ENCODE data around the gene EHD1. TPM values are rescaled to one million over a fixed set of nuclear protein-coding genes. Genes with fewer than 3 reads are reported as not detected.
"Not testable (repeated sequence)": the region's sequence is repeated elsewhere in the genome, so short reads cannot be mapped to it uniquely, and the experiment has no call there.

The EHD1 gene
- total RNA-seq, 1 experiment from 2014 or later: 73.5 TPM

DNA sequence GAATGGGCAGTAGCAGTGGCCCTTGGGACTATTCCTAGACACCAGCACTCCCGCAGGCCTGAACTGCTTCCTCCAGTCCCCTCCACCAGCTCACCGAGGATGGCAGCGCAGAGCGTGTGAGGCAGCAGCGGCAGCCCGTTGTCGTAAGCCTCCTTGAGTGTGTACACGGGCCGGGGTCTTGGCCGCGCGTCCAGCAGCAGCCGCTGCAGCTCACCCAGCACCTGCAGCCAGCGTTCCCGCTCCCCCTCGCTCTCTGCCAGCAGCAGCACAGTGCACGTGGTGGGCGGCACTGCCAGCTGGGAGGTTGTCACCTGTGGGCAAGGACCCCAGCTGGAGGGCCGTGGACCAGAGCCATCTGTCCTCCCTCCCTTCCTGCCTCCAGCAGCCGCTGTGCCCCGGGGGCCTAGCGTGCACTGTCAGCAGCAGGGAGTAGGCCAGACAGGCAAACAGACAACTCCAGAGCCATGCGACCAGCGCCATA lies 47.0 kb downstream of the EHD1 start:
- no peak for DNase-seq (ENCODE audit: low read depth)

- DNase-seq (ENCODE audit: low read depth): no peak
These were observed 48.7 kb downstream of the EHD1 start for GRCh38 chr11:64829536-64830251.

- DNase-seq (ENCODE audit: low read depth): no peak
These were observed 51.0 kb downstream of the EHD1 start for GRCh38 chr11:64827451-64827839.

DNA sequence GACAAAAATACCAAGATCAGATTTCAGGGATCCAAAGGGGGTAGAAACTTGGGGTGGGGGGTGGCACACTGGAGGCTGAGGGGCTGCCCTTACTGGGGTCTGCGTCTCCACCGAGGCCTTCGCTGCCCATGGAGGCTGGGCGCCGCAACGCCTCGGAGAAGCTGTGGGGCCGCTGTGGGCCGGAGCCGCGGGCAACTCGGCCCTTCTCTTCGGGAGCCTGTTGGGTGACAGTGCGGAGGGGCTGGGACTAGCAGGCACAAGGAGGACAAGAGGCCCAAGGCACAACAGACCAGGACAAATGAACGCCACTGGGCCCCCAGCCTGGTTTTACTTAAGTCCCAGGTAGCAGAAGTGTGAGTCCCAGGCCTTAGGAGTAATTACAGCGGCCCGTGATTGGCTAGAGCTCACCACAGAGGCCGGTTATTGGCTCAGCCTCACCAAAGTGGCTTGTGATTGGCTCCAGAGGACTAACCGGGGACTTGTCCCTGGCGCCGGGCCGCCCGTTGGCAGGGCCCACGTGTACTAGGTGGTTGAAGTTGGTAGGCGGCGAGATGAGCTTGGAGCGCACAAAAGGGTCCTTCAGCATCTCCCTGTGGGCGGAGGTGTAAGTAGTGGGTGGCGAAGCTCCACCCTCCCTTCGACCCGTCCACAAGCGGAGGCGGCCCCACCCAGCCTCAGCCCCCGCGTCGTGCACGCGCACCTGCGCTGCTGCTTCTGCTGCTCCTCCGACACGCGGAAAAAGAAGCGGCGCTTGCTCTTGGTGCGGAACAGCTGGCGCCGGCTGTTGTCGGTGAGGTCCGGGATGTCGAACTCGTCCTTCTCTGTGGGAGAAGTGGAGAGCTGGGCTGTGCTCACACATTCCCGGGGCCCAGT lies 51.6 kb downstream of the EHD1 start:
- no peak for DNase-seq (ENCODE audit: low read depth)

- no peak for DNase-seq (ENCODE audit: low read depth)
These were observed 52.4 kb downstream of the EHD1 start for GRCh38 chr11:64826062-64826461.

- no peak for DNase-seq (ENCODE audit: low read depth)
These were observed 54.8 kb downstream of the EHD1 start for GRCh38 chr11:64823568-64824119.

- DNase-seq (ENCODE audit: low read depth): no peak
These were observed 60.9 kb downstream of the EHD1 start for GRCh38 chr11:64817476-64817875.

- not testable (repeated sequence) for DNase-seq (ENCODE audit: low read depth)
These were observed 63.0 kb downstream of the EHD1 start for GRCh38 chr11:64815433-64815832.

- no peak for DNase-seq (ENCODE audit: low read depth)
These were observed 63.7 kb downstream of the EHD1 start for GRCh38 chr11:64814712-64815187.

- no peak for DNase-seq (ENCODE audit: low read depth)
These were observed 64.6 kb downstream of the EHD1 start for GRCh38 chr11:64813826-64814225.

DNA sequence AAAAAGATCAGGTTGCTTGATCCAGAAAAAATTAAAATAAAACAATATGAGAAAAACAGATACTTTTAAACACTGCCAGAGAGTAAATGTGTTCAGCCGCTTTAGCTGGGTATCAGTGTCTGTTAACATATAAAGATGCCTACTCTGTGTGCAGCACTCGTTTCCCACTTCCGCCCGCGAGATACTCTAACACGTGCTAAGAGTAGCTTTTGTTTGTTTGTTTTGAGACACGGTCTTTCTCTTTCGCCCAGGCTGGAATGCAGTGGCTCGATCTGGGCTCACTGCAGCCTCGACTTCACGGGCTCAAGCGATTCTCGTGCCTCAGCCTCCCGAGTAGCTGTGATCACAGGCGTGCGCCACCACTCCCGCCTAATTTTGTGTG lies 67.5 kb downstream of the EHD1 start:
- DNase-seq (ENCODE audit: low read depth): no peak

- DNase-seq (ENCODE audit: low read depth): peak; percentile 92
These were observed 68.0 kb downstream of the EHD1 start, which contains the start of gene MEN1 for GRCh38 chr11:64810271-64810890. Gene MEN1 (minus strand): TSS chr11:64810551. CDS start chr11:64810109, 442 bp downstream.

- no peak for DNase-seq (ENCODE audit: low read depth)
These were observed 68.6 kb downstream of the EHD1 start for GRCh38 chr11:64809781-64810241.

- DNase-seq (ENCODE audit: low read depth): no peak
These were observed 72.9 kb downstream of the EHD1 start for GRCh38 chr11:64805481-64805880.

DNA sequence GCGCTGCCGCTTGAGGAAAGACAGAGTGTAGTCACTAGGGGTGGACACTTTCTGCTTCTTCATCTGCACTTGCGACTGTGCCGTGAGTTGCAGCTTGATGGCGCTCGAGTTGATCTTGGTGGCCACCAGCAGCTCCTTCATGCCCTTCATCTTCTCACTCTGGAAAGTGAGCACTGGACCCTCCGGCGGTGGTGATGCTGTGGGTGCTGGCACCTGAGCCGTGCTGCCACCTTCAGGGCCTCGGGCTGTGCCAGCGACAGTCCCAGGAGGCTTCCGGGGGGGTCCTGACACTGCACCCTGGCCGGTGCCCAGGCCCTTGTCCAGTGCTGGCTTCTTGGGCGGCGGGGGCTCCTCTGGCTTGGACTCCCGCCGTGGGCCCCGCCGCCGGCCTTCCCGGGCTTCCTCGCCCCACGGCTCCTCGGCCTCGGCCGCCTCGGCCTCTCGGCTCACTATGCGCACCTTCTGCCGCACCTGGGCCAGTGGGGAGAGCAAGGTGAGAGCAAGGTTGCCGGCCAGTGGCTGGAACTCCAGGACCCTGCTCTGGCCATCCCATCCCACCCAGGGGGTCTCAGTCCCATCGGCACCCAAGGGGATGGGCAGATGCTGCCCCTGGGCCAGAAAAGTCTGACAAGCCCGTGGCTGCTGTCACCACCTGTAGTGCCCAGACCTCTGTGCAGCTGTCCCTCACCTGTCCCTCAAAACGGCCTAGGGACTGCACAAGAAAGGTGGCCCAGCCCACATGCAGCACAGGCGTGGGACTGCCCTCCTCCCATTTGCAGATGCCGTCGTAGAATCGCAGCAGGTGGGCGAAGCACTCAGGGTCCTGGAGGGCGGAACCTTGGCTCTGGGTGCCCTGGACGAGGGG lies 73.8 kb downstream of the EHD1 start:
- DNase-seq (ENCODE audit: low read depth): no peak

DNA sequence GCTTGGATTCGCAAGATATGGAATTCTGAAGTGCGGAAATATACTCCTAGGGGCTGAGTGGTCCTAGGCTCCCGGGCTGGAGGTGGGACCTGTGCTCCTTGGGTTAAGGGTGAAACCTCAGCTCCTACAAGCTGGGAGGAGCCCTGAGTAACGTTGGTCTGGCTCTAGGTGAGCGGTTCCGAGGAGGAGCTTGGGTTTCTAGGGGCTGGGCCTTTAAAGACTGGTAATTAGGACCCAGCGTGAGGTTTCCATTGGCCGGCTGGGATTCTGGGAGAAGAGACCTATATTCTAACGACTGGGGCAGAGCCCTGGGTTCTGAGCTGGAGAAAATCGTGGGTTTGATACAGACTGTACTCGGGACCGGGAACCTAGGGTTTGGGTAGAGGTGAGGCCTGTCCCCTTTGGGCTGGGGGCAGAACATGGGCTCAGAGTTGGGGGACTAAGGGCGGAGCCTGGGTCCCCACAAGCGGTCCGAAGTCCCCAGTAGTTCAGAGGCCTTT lies 74.5 kb downstream of the EHD1 start:
- no peak for DNase-seq (ENCODE audit: low read depth)

DNA sequence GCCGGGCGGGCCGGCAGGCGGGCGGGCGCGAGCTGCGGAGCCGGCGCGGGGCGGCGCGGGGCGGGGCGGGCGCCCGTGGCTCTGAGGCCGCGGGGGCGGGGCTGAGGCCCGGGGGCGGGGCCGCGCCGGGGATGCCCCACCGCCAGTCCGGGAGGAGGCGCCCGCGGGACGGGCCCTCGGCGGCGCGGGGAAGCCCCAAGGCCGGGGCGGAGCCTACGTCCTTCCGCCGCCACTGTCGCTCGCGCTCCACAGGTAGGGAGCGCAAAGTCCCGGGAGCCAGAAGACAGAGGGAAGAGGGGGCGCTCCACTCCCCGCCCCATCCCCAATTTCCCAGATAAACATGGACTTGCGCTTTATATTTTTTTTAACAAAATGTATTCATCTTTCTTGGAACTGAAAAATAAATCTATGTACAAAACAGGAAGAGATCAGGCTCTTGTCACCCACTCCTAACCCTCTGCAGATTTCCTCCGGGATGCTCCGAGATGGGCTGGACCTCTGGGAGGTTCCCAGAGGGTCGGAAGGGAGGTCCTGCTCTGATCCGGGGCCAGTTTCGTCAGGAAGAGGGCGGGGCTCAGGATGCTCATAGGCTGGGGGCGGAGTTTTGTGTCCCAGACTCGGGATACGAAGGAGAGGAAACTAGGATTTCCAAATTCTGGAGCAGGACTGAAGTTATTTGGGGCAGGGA lies 75.1 kb downstream of the EHD1 start, which contains the start of gene MAP4K2:
Gene MAP4K2 (minus strand): TSS at position 57 of the 688 bp plus-strand sequence. CDS start 65 bp downstream, outside the sequence.
- peak; percentile 80 for DNase-seq (ENCODE audit: low read depth)

DNA sequence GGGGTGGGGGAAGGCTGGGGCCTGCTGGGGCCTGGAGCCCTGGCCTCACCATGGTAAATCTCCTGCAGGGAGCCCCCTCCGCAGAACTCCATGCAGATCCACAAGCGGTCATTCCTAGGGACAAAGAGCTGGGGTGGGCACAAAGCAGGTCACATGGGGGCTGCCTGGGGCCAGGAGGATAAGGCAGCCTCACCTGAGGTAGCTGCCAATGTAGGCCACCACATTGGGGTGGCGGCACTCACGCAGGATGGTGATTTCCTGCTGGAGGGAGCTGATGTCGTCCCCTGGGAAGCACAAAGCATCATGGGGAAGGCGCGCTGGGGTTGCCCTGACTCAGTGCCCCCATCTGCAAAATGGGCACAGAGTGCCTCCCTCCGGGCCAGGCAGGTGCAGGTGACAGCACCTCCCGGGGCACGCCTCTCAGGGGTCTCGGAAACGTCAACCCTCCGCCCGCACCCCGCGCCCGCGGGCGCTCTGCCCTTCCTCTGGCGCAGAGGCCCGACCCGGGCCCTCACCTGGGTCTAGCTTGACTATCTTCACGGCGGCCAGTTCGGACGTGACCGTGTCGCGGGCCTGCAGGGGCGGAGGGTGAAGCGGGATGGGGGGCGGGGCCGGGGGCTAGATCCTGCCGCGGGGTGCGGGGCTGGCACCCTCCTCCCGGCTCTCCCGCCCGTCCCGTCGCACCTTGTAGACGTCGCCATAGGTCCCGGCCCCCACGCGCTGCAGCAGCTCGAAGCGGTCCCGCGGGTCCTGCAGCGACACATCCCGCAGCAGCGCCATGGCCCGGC lies 75.9 kb downstream of the EHD1 start:
- DNase-seq (ENCODE audit: low read depth): no peak

Data from LHCN-M2 (cell line).